Left lobe of liver (tissue), 2 donors: ENCODE data around the gene SNX6. TPM values are rescaled to one million over a fixed set of nuclear protein-coding genes. Genes with fewer than 3 reads are reported as not detected.
"Not testable (repeated sequence)": the region's sequence is repeated elsewhere in the genome, so short reads cannot be mapped to it uniquely, and the experiment has no call there.

Experiments
- ATAC-seq: fragments of 200-7000 bp; cut with Tn5 transposase; one replicate; pipeline ENCODE4 v1.9.1; 2020; ENCODE audit warnings: mild to moderate bottlenecking, moderate library complexity
- DNase-seq: peaks from one replicate; pipeline ENCODE4 v3.0.0-alpha.2; 2020; ENCODE audit warnings: low spot score
- total RNA-seq: library from RNA; stranded (reverse); gene quantifications from one replicate; pipeline ENCODE4 v1.2.1, GENCODE V29; 2021
- donor health status: DM: no; HTN: no; CAD: no; lungs with moderate emphysema.
- donor health status: DM: no; HTN: yes; CAD: no.

Gene SNX6
- total RNA-seq, 1 donor from 2014 or later = 18.8 TPM

- ATAC-seq = no peak
- no peak for DNase-seq
Observed at GRCh38 chr14:34527591-34527990, 102.4 kb downstream of the SNX6 start.

GRCh38 chr14:34524216-34524615 is 105.7 kb downstream of the SNX6 start:
- ATAC-seq, DNase-seq: not testable (repeated sequence)

- DNase-seq (no peak), ATAC-seq (no peak)
Observed at GRCh38 chr14:34522496-34522895, 107.5 kb downstream of the SNX6 start.

- DNase-seq, ATAC-seq: not testable (repeated sequence)
Observed at GRCh38 chr14:34521071-34521470, 108.9 kb downstream of the SNX6 start.

- DNase-seq, ATAC-seq: not testable (repeated sequence)
Observed at GRCh38 chr14:34520304-34520970, 109.5 kb downstream of the SNX6 start.

Other genes starting within 250 kb of the SNX6 start
- gene SPTSSA, start 167.9 kb downstream of the SNX6 start, total RNA-seq = 14.8 TPM
- 15.5 TPM for gene EAPP, start 90.4 kb downstream of the SNX6 start, total RNA-seq
- gene CFL2, start 84.4 kb upstream of the SNX6 start, total RNA-seq = 67.4 TPM
- gene BAZ1A, start 245.2 kb upstream of the SNX6 start, total RNA-seq = 10.6 TPM